K562 (cell line): Measurements from ENCODE around the gene NMBR. TPM values are rescaled to one million over a fixed set of nuclear protein-coding genes. Genes with fewer than 3 reads are reported as not detected.

Experiments
- ATAC-seq: fragments of 200-7000 bp; cut with Tn5 transposase; 3 replicates; pipeline ENCODE4 v1.9.1; 2020; ENCODE audit warnings: moderate library complexity
- BruUV-seq: library from RNA; stranded (reverse); fragments of 400-500 nt; replicated peaks from 2 replicates; lab custom pipeline; 2021; lab: Mats Ljungman, UMichigan
- CTCF ChIA-PET: fragments of 300-600 bp; formaldehyde crosslinking; extraction: SDS; loops from one replicate; lab custom pipeline; 2021; ENCODE audit warnings: low intra/inter-chr PET ratio; lab: Yijun Ruan, JAX
- POLR2A ChIA-PET: fragments of 300-600, 350-650 bp; sonication (Branson Sonifier 250); formaldehyde crosslinking; extraction: SDS; loops from one replicate; lab custom pipeline; 2021; ENCODE audit warnings: antibody characterized with exemption, inconsistent platforms; lab: Yijun Ruan, JAX
- DNase-seq, 4 experiments: peaks; one replicate each; pipeline versions ENCODE4 v3.0.0 to v3.0.0-alpha.2; 2011 to 2018; ENCODE audit warnings: low spot score in 3 of 4, mixed read lengths in 3 of 4; ENCODE audit errors: extremely low read depth in 1 of 4
- FAIRE-seq: peaks from 2 replicates; lab custom pipeline; 2011; peaks lifted over from hg19 to GRCh38; lab: Jason Lieb, UNC
- H2AFZ ChIP-seq: 2 replicates; pipeline ENCODE4 v1.6.0; 2011; ENCODE audit warnings: low read depth, low read length, control low read depth, inconsistent platforms
- H3K27ac ChIP-seq: fragments of 200-600 bp; 3 replicates; pipeline ENCODE4 v1.8.0; 2011; ENCODE audit warnings: low read depth, mild to moderate bottlenecking, control low read depth, inconsistent platforms, low read length, moderate library complexity, mixed read lengths; ENCODE audit errors: extremely low read depth
- H3K27me3 ChIP-seq, 2 experiments: fragments of 300-600 bp in 1 of 2; 2 replicates in 1 of 2; 3 replicates in 1 of 2; pipeline versions ENCODE4 v1.6.0 to v1.8.0; 2011; ENCODE audit warnings: inconsistent platforms in 2 of 2, low read length in 2 of 2, mild to moderate bottlenecking in 1 of 2, mixed read lengths in 1 of 2, moderate library complexity in 1 of 2; ENCODE audit not compliant: control insufficient read depth in 2 of 2, insufficient read depth in 2 of 2
- H3K36me3 ChIP-seq: fragments of 300-600 bp; 3 replicates; pipeline ENCODE4 v1.8.0; 2011; ENCODE audit warnings: mild to moderate bottlenecking, low read length, inconsistent platforms; ENCODE audit not compliant: control insufficient read depth, insufficient read depth
- H3K4me1 ChIP-seq, 2 experiments: fragments of 200-600 bp in 1 of 2; replicated peaks in 1 of 2; 2 replicates in 1 of 2; 3 replicates in 1 of 2; pipeline versions ENCODE4 v1.5.1 to v1.8.0; 2011; ENCODE audit warnings: inconsistent platforms in 2 of 2, low read length in 2 of 2, mild to moderate bottlenecking in 1 of 2, mixed read lengths in 1 of 2, moderate library complexity in 1 of 2; ENCODE audit not compliant: control insufficient read depth in 2 of 2, insufficient read depth in 2 of 2
- H3K4me2 ChIP-seq: 2 replicates; pipeline ENCODE4 v1.6.1; 2011; ENCODE audit warnings: low read length, control low read depth, inconsistent platforms, mixed read lengths; ENCODE audit not compliant: insufficient read depth
- H3K4me3 ChIP-seq: fragments of 200-600 bp; sonication (generic), shearing (Covaris generic); 2 replicates; pipeline ENCODE4 v1.5.1; 2016; ENCODE audit warnings: control low read depth, inconsistent platforms
- H3K79me2 ChIP-seq: fragments of 200-600 bp; 3 replicates; pipeline ENCODE4 v1.8.0; 2011; ENCODE audit warnings: low read length, inconsistent platforms; ENCODE audit not compliant: control insufficient read depth, insufficient read depth
- H3K9ac ChIP-seq, 2 experiments: 2 replicates each; pipeline versions ENCODE4 v1.6.0 to v1.6.1; 2011; ENCODE audit warnings: low read depth in 2 of 2, low read length in 2 of 2, control low read depth in 1 of 2, inconsistent platforms in 1 of 2, mild to moderate bottlenecking in 1 of 2, mixed read lengths in 1 of 2; ENCODE audit not compliant: insufficient read depth in 1 of 2
- H3K9me1 ChIP-seq: one replicate; pipeline ENCODE4 v1.6.0; 2011; ENCODE audit warnings: inconsistent platforms, mild to moderate bottlenecking, low read length, moderate library complexity; ENCODE audit not compliant: control insufficient read depth, insufficient read depth
- H3K9me3 ChIP-seq: replicated peaks from 2 replicates; pipeline ENCODE4 v1.5.1; 2011; ENCODE audit warnings: low read depth, low read length, inconsistent platforms; ENCODE audit not compliant: control insufficient read depth, insufficient read depth
- H4K20me1 ChIP-seq: replicated peaks from 2 replicates; pipeline ENCODE4 v1.6.1; 2011; ENCODE audit warnings: low read length, inconsistent platforms, mixed read lengths; ENCODE audit not compliant: control insufficient read depth, insufficient read depth
- CTCF ChIP-seq, 3 experiments: IDR thresholded peaks in 2 of 3; conservative IDR thresholded peaks in 1 of 3; 2 replicates each; pipeline ENCODE4 v1.5.1; 2011 to 2012; ENCODE audit warnings: low read length in 3 of 3, mild to moderate bottlenecking in 3 of 3, control low read depth in 2 of 3, improper control_type of control experiment in 1 of 3, inconsistent platforms in 1 of 3, low read depth in 1 of 3, mixed read lengths in 1 of 3, moderate library complexity in 1 of 3; ENCODE audit not compliant: insufficient read depth in 2 of 3
- ESRRA ChIP-seq: fragments of 450-650 bp; IDR thresholded peaks from 2 replicates; pipeline ENCODE4 v1.6.1; 2014; ENCODE audit warnings: low read depth, mild to moderate bottlenecking, moderate library complexity, borderline replicate concordance
- ETV1 ChIP-seq: fragments of 450-650 bp; conservative IDR thresholded peaks from 2 replicates; pipeline ENCODE4 v1.6.1; 2016; ENCODE audit warnings: missing genetic modification characterization, control low read depth, low read depth, missing compliant biosample characterization
- FOXK2 ChIP-seq, 2 experiments: fragments of 450-650 bp; IDR thresholded peaks in 1 of 2; conservative IDR thresholded peaks in 1 of 2; 2 replicates each; pipeline ENCODE4 v1.6.1; 2016; ENCODE audit warnings: low read depth in 2 of 2, mild to moderate bottlenecking in 1 of 2
- HOMEZ ChIP-seq: fragments of 250-450 bp; sonication (Bioruptor Pico); IDR thresholded peaks from 2 replicates; pipeline ENCODE4 v1.4.0; 2020; ENCODE audit warnings: mild to moderate bottlenecking, moderate library complexity
- MAFK ChIP-seq: IDR thresholded peaks from 2 replicates; pipeline ENCODE4 v1.6.1; 2011; ENCODE audit warnings: low read length, improper control_type of control experiment
- MED1 ChIP-seq: sonication (generic); formaldehyde crosslinking; IDR thresholded peaks from 2 replicates; pipeline ENCODE4 v1.8.1; 2023; ENCODE audit warnings: missing genetic modification reagents, borderline replicate concordance
- POU5F1 ChIP-seq: fragments of 150-350 bp; IDR thresholded peaks from 2 replicates; pipeline ENCODE4 v1.6.1; 2014; ENCODE audit warnings: borderline replicate concordance, low read length, low read depth, mild to moderate bottlenecking; ENCODE audit not compliant: partially characterized antibody
- RAD21 ChIP-seq, 2 experiments: fragments of 250-450 bp in 1 of 2; fragments of 450-650 bp in 1 of 2; sonication (Bioruptor Pico) in 1 of 2; formaldehyde crosslinking in 1 of 2; IDR thresholded peaks in 1 of 2; conservative IDR thresholded peaks in 1 of 2; 2 replicates each; pipeline versions ENCODE4 v1.4.0 to v1.8.0; 2020 to 2022; ENCODE audit warnings: mild to moderate bottlenecking in 2 of 2, moderate library complexity in 1 of 2
- ZNF224 ChIP-seq: sonication (generic); formaldehyde crosslinking; IDR thresholded peaks from 2 replicates; pipeline ENCODE4 v1.8.0; 2022; ENCODE audit warnings: mild to moderate bottlenecking, missing genetic modification reagents
- WGBS: fragments of 100-300 bp; shearing (Covaris generic); methylation state at CpG from one replicate; pipeline ENCODE4 v1.1.6; 2016; ENCODE audit warnings: low coverage, mixed read lengths; ENCODE audit not compliant: insufficient coverage; ENCODE audit errors: missing lambda C conversion rate; 5-methylcytosine and 5-hydroxymethylcytosine counted together
- in situ Hi-C: fragments of 300-500 bp; cut with MboI; formaldehyde crosslinking; loops from 4 replicates; pipeline ENCODE4 v1.15.0; 2018; ENCODE audit warnings: inconsistent platforms, mixed read lengths
- intact Hi-C: fragments of 100-400 bp; cut with micrococcal nuclease; formaldehyde crosslinking; loops from 2 replicates; pipeline ENCODE4 v1.14.2; 2022
- polyA plus RNA-seq, 8 experiments: library from polyadenylated mRNA; depleted of rRNA in 4 of 8; stranded (reverse) in 5 of 8; unstranded in 3 of 8; fragments of >200 nt; fragmentation: Nextera tagmentation in 2 of 8; fragmentation: Illumina TruSeq in 1 of 8; extraction: Ambion mirVana in 2 of 8; extraction: Trizol in 1 of 8; gene quantifications; 2 replicates each; pipeline versions ENCODE4 v1.2.1 to v1.2.3, GENCODE V29; 2011 to 2014; ENCODE audit warnings: inconsistent platforms in 1 of 8, missing spikeins in 1 of 8
- total RNA-seq, 7 experiments: library from RNA; depleted of rRNA in 6 of 7; stranded (reverse); fragments of >200 nt in 6 of 7; fragmentation: Illumina TruSeq in 2 of 7; extraction: Trizol in 2 of 7; gene quantifications; 2 replicates each; pipeline versions ENCODE4 v1.2.1 to v1.2.3, GENCODE V29; 2011 to 2021; ENCODE audit warnings: low replicate concordance in 1 of 7

The NMBR gene
- total and polyA plus RNA-seq, 9 of the 15 experiments (the other 6 are each of a cell fraction or from before 2014, with no cell fraction given) = not detected

GRCh38 chr6:142074516-142074915, 72.4 kb downstream of the NMBR start (continued):
- no peak for TF ChIP-seq HOMEZ (CRISPR knock-in tag)
- no peak for TF ChIP-seq FOXK2 (conservative IDR thresholded peaks at IDR 0.05 in 1 of 2, IDR thresholded peaks at IDR 0.05 in 1 of 2; ENCODE audit: low read depth in 2 of 2)
- no peak for TF ChIP-seq POU5F1
- no peak for TF ChIP-seq MED1
- TF ChIP-seq ETV1 (tag) = no peak
- TF ChIP-seq MAFK = no peak
- no peak for TF ChIP-seq ZNF224 (CRISPR knock-in tag)

GRCh38 chr6:142071981-142072380, 74.9 kb downstream of the NMBR start:
- H4K20me1 ChIP-seq = no peaks in the 10 kb centered on the region
- no peak overlapping the region for H3K9ac ChIP-seq
- TF ChIP-seq ESRRA = no peak
- TF ChIP-seq RAD21 (CRISPR knock-in tag; conservative IDR thresholded peaks at IDR 0.05 in 1 of 2, IDR thresholded peaks at IDR 0.05 in 1 of 2) = peak in 1 of 2 experiments; percentile 39; a peak in 2 of 4 replicates
- TF ChIP-seq CTCF (IDR thresholded peaks at IDR 0.05 in 2 of 3, conservative IDR thresholded peaks at IDR 0.05 in 1 of 3; ENCODE audit: insufficient read depth in 2 of 3, low read depth in 1 of 3, low read length in 3 of 3) = peak; percentile 8 to 31 (median 22); a peak in 2 of 6 replicates
- POLR2A ChIA-PET = interaction anchor here (0.6 to 0.7 kb wide), 2 partner anchors 11 to 1363 kb away, joined by 3 read pairs; no protein-coding TSS in a partner anchor
- H2AFZ ChIP-seq = no peak overlapping the region
- no peaks in the 10 kb centered on the region for H3K9me3 ChIP-seq
- CTCF ChIA-PET = no interaction called here
- H3K27me3 ChIP-seq = no peaks in the 10 kb centered on the region
- no peaks in the 10 kb centered on the region for H3K79me2 ChIP-seq
- H3K4me1 ChIP-seq = no peaks in the 10 kb centered on the region
- no peak overlapping the region for H3K27ac ChIP-seq
- no peak overlapping the region for H3K4me2 ChIP-seq
- H3K36me3 ChIP-seq = no peaks in the 10 kb centered on the region
- BruUV-seq = no TSS peak
- FAIRE-seq = no peak
- no peaks in the 10 kb centered on the region for H3K9me1 ChIP-seq
- ATAC-seq = peak; percentile 81
- DNase-seq = peak in 1 of 4 experiments; percentile 12
- in situ Hi-C loops (no loop called here), intact Hi-C loops (loop anchor here (1.0 kb wide), 1 partner anchor 83 kb away; no protein-coding TSS in a partner anchor)
- 0% methylated on average over 3 of the region's 3 CpGs for WGBS
- no peak overlapping the region for H3K4me3 ChIP-seq
